IMR-90 (cell line): Measurements from ENCODE around the gene YEATS4. TPM values are rescaled to one million over a fixed set of nuclear protein-coding genes. Genes with fewer than 3 reads are reported as not detected.

Experiments
- ATAC-seq: fragments of 200-7000 bp; cut with Tn5 transposase; 2 replicates; pipeline ENCODE4 v1.9.1; 2020; ENCODE audit warnings: low read depth, mild to moderate bottlenecking, moderate library complexity
- BruUV-seq: library from RNA; stranded (reverse); fragments of 400-500 nt; replicated peaks from 2 replicates; lab custom pipeline; 2021; lab: Mats Ljungman, UMichigan
- CTCF ChIA-PET: fragments of 300-600 bp; formaldehyde crosslinking; extraction: SDS; loops from one replicate; lab custom pipeline; 2021; ENCODE audit warnings: antibody characterized with exemption; lab: Yijun Ruan, JAX
- POLR2A ChIA-PET: fragments of 300-600 bp; sonication (Branson Sonifier 250); formaldehyde crosslinking; loops from one replicate; lab custom pipeline; 2022; ENCODE audit warnings: antibody characterized with exemption; ENCODE audit not compliant: unreplicated experiment; lab: Charles Lee
- DNase-seq: peaks from one replicate; pipeline ENCODE4 v3.0.0; 2013
- H2AFZ ChIP-seq: replicated peaks from 2 replicates; pipeline ENCODE3; 2013; ENCODE audit warnings: low read length, mild to moderate bottlenecking; ENCODE audit not compliant: poor library complexity
- H2AK5ac ChIP-seq: 2 replicates; pipeline ENCODE4 v1.6.1; 2013; ENCODE audit warnings: low read depth, low read length, inconsistent platforms
- H2AK9ac ChIP-seq: replicated peaks from 2 replicates; pipeline ENCODE3; 2013; ENCODE audit warnings: mild to moderate bottlenecking, low read depth, low read length, moderate library complexity; ENCODE audit not compliant: poor library complexity
- H2BK120ac ChIP-seq: 2 replicates; pipeline ENCODE4 v1.6.1; 2013; ENCODE audit warnings: low read depth, low read length, inconsistent platforms
- H2BK15ac ChIP-seq: 3 replicates; pipeline ENCODE4 v1.6.1; 2013; ENCODE audit warnings: low read depth, low read length, inconsistent platforms
- H2BK20ac ChIP-seq: 2 replicates; pipeline ENCODE4 v1.6.1; 2013; ENCODE audit warnings: low read depth, mild to moderate bottlenecking, inconsistent platforms, low read length, moderate library complexity
- H2BK5ac ChIP-seq: 2 replicates; pipeline ENCODE4 v1.6.1; 2013; ENCODE audit warnings: mild to moderate bottlenecking, low read depth, low read length, inconsistent platforms; ENCODE audit not compliant: poor library complexity, severe bottlenecking
- H3K14ac ChIP-seq: replicated peaks from 2 replicates; pipeline ENCODE4 v1.6.1; 2013; ENCODE audit warnings: low read depth, low read length, inconsistent platforms
- H3K18ac ChIP-seq: 2 replicates; pipeline ENCODE4 v1.6.1; 2013; ENCODE audit warnings: low read depth, low read length, control low read depth
- H3K23ac ChIP-seq: 2 replicates; pipeline ENCODE4 v1.6.1; 2013; ENCODE audit warnings: low read depth, low read length, inconsistent platforms
- H3K27ac ChIP-seq: 2 replicates; pipeline ENCODE4 v1.5.1; 2013; ENCODE audit warnings: mild to moderate bottlenecking, control low read depth, low read length; ENCODE audit not compliant: insufficient read depth
- H3K27me3 ChIP-seq: 2 replicates; pipeline ENCODE4 v1.6.1; 2013; ENCODE audit warnings: low read length; ENCODE audit not compliant: control insufficient read depth, insufficient read depth
- H3K36me3 ChIP-seq: 2 replicates; pipeline ENCODE4 v1.6.1; 2013; ENCODE audit warnings: low read length, mixed read lengths; ENCODE audit not compliant: control insufficient read depth, insufficient read depth
- H3K4ac ChIP-seq: 2 replicates; pipeline ENCODE4 v1.6.1; 2013; ENCODE audit warnings: low read depth, low read length, inconsistent platforms
- H3K4me1 ChIP-seq: 2 replicates; pipeline ENCODE4 v1.6.1; 2013; ENCODE audit warnings: low read length, mixed read lengths; ENCODE audit not compliant: control insufficient read depth, insufficient read depth
- H3K4me2 ChIP-seq: 2 replicates; pipeline ENCODE4 v1.6.1; 2013; ENCODE audit warnings: low read depth, mild to moderate bottlenecking, control low read depth, low read length, moderate library complexity
- H3K4me3 ChIP-seq: 2 replicates; pipeline ENCODE4 v1.5.1; 2013; ENCODE audit warnings: low read depth, mild to moderate bottlenecking, control low read depth, low read length, moderate library complexity; ENCODE audit not compliant: insufficient read depth
- H3K56ac ChIP-seq: 2 replicates; pipeline ENCODE4 v1.6.1; 2013; ENCODE audit warnings: low read length, inconsistent platforms; ENCODE audit not compliant: insufficient read depth; ENCODE audit errors: extremely low read depth
- H3K79me1 ChIP-seq, 2 experiments: 2 replicates each; pipeline ENCODE4 v1.6.1; 2013; ENCODE audit warnings: low read length in 2 of 2, inconsistent platforms in 1 of 2, low read depth in 1 of 2
- H3K9ac ChIP-seq: 2 replicates; pipeline ENCODE4 v1.6.1; 2013; ENCODE audit warnings: low read depth, low read length, control low read depth
- H3K9me1 ChIP-seq: 2 replicates; pipeline ENCODE4 v1.6.1; 2013; ENCODE audit warnings: low read length, inconsistent platforms; ENCODE audit not compliant: insufficient read depth
- H3K9me3 ChIP-seq: 2 replicates; pipeline ENCODE4 v1.6.1; 2013; ENCODE audit warnings: low read length; ENCODE audit not compliant: control insufficient read depth, insufficient read depth
- H4K20me1 ChIP-seq: 2 replicates; pipeline ENCODE4 v1.6.1; 2013; ENCODE audit warnings: low read length, inconsistent platforms; ENCODE audit not compliant: insufficient read depth
- H4K5ac ChIP-seq: 2 replicates; pipeline ENCODE4 v1.6.1; 2013; ENCODE audit warnings: mild to moderate bottlenecking, low read depth, low read length, control low read depth
- H4K8ac ChIP-seq, 2 experiments: 2 replicates each; pipeline ENCODE4 v1.6.1; 2013; ENCODE audit warnings: low read depth in 2 of 2, low read length in 2 of 2, control low read depth in 1 of 2, inconsistent platforms in 1 of 2
- H4K91ac ChIP-seq: 2 replicates; pipeline ENCODE4 v1.6.1; 2013; ENCODE audit warnings: low read depth, low read length, inconsistent platforms; ENCODE audit not compliant: insufficient read depth
- BHLHE40 ChIP-seq: fragments of 150-350 bp; IDR thresholded peaks from 2 replicates; pipeline ENCODE4 v1.6.1; 2016; ENCODE audit warnings: mild to moderate bottlenecking, low read depth, low read length
- ELK1 ChIP-seq: fragments of 150-350 bp; IDR thresholded peaks from 2 replicates; pipeline ENCODE4 v1.6.1; 2016; ENCODE audit warnings: low read depth, mild to moderate bottlenecking, low read length, moderate library complexity, borderline replicate concordance
- FOS ChIP-seq: fragments of 150-350 bp; IDR thresholded peaks from 2 replicates; pipeline ENCODE4 v1.6.1; 2016; ENCODE audit warnings: low read depth, low read length
- MAFK ChIP-seq: IDR thresholded peaks from 2 replicates; pipeline ENCODE4 v1.6.1; 2012; ENCODE audit warnings: low read depth, low read length, improper control_type of control experiment
- MAZ ChIP-seq: IDR thresholded peaks from 2 replicates; pipeline ENCODE4 v1.6.1; 2012; ENCODE audit warnings: low read depth, mild to moderate bottlenecking, low read length, improper control_type of control experiment, moderate library complexity, borderline replicate concordance
- POLR2A ChIP-seq: IDR thresholded peaks from 2 replicates; pipeline ENCODE4 v1.6.1; 2012; ENCODE audit warnings: mild to moderate bottlenecking, low read depth, low read length
- SMC3 ChIP-seq: fragments of 150-350 bp; IDR thresholded peaks from 2 replicates; pipeline ENCODE4 v1.6.1; 2016; ENCODE audit warnings: low read depth, mild to moderate bottlenecking, antibody characterized with exemption, low read length, moderate library complexity
- WGBS, 2 experiments: methylation state at CpG; one replicate each; pipeline versions ENCODE4 v1.1.5 to v1.1.7; 2013; ENCODE audit warnings: missing lambda C conversion rate in 2 of 2; ENCODE audit not compliant: insufficient read length in 1 of 2; ENCODE audit errors: extremely low coverage in 2 of 2; 5-methylcytosine and 5-hydroxymethylcytosine counted together
- dilution Hi-C: fragments of 300-500 bp; cut with HindIII; formaldehyde crosslinking; loops from one replicate; pipeline ENCODE4 v1.14.3; 2018; ENCODE audit warnings: low sequenced_read_pairs; ENCODE audit not compliant: unreplicated experiment
- in situ Hi-C: fragments of 300-500 bp; cut with MboI; formaldehyde crosslinking; loops from 3 replicates; pipeline ENCODE4 v1.14.3; 2019; ENCODE audit warnings: low sequenced_read_pairs, inconsistent platforms, mixed read lengths
- intact Hi-C: fragments of 100-400 bp; cut with micrococcal nuclease; formaldehyde crosslinking; loops from 2 replicates; pipeline ENCODE4 v1.10.0; 2022
- polyA plus RNA-seq, 3 experiments: library from polyadenylated mRNA; depleted of rRNA; stranded (reverse); fragments of >200 nt; gene quantifications; 2 replicates each; pipeline ENCODE4 v1.2.3, GENCODE V29; 2012; ENCODE audit warnings: low replicate concordance in 1 of 3
- total RNA-seq: library from RNA; depleted of rRNA; stranded (reverse); fragments of >200 nt; gene quantifications from 2 replicates; pipeline ENCODE4 v1.2.3, GENCODE V29; 2012

Gene YEATS4
- total and polyA plus RNA-seq, 2 of the 4 experiments (the other 2 are of a cell fraction) = 6.9 to 15.1 TPM

DNA sequence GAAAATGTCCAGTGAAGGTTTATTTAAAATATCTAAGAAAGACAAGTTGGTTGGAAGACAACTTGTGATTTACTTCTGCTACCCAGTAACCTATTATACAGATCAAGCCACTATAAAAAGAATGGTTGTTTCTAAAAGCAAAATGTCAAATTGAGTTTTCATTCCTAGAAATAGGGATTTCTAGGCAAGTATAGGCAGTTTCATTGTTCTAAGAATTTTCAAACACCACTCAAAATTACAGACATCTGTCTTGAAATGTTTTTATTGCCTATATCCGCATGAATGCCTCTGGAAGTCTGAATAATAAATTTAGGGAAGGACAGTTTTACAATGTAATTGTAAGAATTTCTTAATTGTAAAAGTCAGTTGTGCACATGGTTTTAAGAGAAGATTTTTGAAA lies 8.6 kb downstream of the YEATS4 start:
- Histone ChIP-seq H2BK5ac (no peak overlapping the region), H3K56ac (no peak overlapping the region), H2AFZ (no peak overlapping the region), H4K20me1 (no peaks in the 10 kb centered on the region), H2AK5ac (no peak overlapping the region), H2AK9ac (no peak overlapping the region), H3K18ac (no peak overlapping the region), H3K4me3 (no peak overlapping the region), H3K4ac (no peak overlapping the region), H3K4me1 (0 out of 2 replicates have a peak, but pooled peaks cover 2% of the 10 kb centered on the region), H2BK120ac (no peak overlapping the region), H4K5ac (no peak overlapping the region), H4K8ac (no peak overlapping the region), H3K4me2 (no peak overlapping the region), H2BK15ac (no peak overlapping the region), H3K9me1 (no peaks in the 10 kb centered on the region), H3K79me1 (peaks cover 0 to 2% of the 10 kb centered on the region in 2 experiments; a peak in 1 of 4 replicates), H3K27me3 (no peaks in the 10 kb centered on the region), H3K27ac (no peak overlapping the region), H3K9ac (no peak overlapping the region), H3K23ac (no peak overlapping the region), H2BK20ac (no peak overlapping the region), H3K14ac (no peak overlapping the region), H3K36me3 (peaks cover 1% of the 10 kb centered on the region; the same call in 1 of the 2 replicates), H4K91ac (no peak overlapping the region), H3K9me3 (no peaks in the 10 kb centered on the region)
- no CpG with 5 or more reads among the region's 1 CpG for WGBS, 2 experiments
- DNase-seq (no peak), ATAC-seq (no peak)
- ChIA-PET POLR2A (no interaction called here), CTCF (interaction anchor here (0.8 kb wide), 1 partner anchor 78 kb away, joined by 3 read pairs; no protein-coding TSS in a partner anchor)
- TF ChIP-seq MAFK = no peak
- TF ChIP-seq MAZ = no peak
- TF ChIP-seq SMC3 = no peak
- no peak for TF ChIP-seq ELK1
- no peak for TF ChIP-seq POLR2A
- TF ChIP-seq FOS = no peak
- no peak for TF ChIP-seq BHLHE40
- dilution Hi-C loops = no loop called here
- intact Hi-C loops = no loop called here
- in situ Hi-C loops = no loop called here
- BruUV-seq = no TSS peak
